ENCODE measurements around the gene ETV3. TPM values are rescaled to one million over a fixed set of nuclear protein-coding genes. Genes with fewer than 3 reads are reported as not detected.
A peak's percentile ranks its signal among the peaks of the same experiment; 100 is the strongest.

ETV3 gene
- total and polyA plus RNA-seq, 10 of the 15 experiments (the other 5 are each of a cell fraction or from before 2014, with no cell fraction given), result 1.7 to 13.8 (median 7.2) TPM

- TF ChIP-seq NFXL1 (IDR thresholded peaks at IDR 0.05; ENCODE audit: borderline replicate concordance) (peak; percentile 98), MAX (IDR thresholded peaks at IDR 0.05; ENCODE audit: low read depth, low read length) (no peak), ASH2L (IDR thresholded peaks at IDR 0.05; ENCODE audit: borderline replicate concordance, low read depth) (no peak; the same call in 1 of the 2 replicates), SKIL (IDR thresholded peaks at IDR 0.05; ENCODE audit: low read depth, poor library complexity, severe bottlenecking) (no peak), PBX3 (IDR thresholded peaks at IDR 0.05; ENCODE audit: insufficient replicate concordance, low read depth, low read length) (no peak), ZBTB33 (IDR thresholded peaks at IDR 0.05) (no peak), MTA3 (IDR thresholded peaks at IDR 0.05; ENCODE audit: borderline replicate concordance, low read length) (no peak), NR2C2 (IDR thresholded peaks at IDR 0.05; ENCODE audit: borderline replicate concordance, control insufficient read depth, insufficient read length, low read depth) (no peak), SIX5 (IDR thresholded peaks at IDR 0.05; ENCODE audit: low read depth, low read length, severe bottlenecking) (no peak), WRNIP1 (IDR thresholded peaks at IDR 0.05; ENCODE audit: borderline replicate concordance, low read depth, low read length) (no peak), IKZF2 (IDR thresholded peaks at IDR 0.05) (peak; percentile 65 to 73; a peak in 3 of 4 replicates), REST (IDR thresholded peaks at IDR 0.05; ENCODE audit: low read depth, low read length) (no peak), ZNF274 (IDR thresholded peaks at IDR 0.05; ENCODE audit: insufficient read depth, insufficient read length) (no peak), E2F8 (IDR thresholded peaks at IDR 0.05; ENCODE audit: low read depth, partially characterized antibody) (no peak), BACH1 (IDR thresholded peaks at IDR 0.05; ENCODE audit: borderline replicate concordance) (0 out of 2 replicates have a peak, but pooled peaks have one; percentile 67)
Observed at GRCh38 chr1:157138220-157139051, at the start of gene ETV3 (continued).

Measured in GM12878 (cell line).